HEK293 (cell line): Measurements from ENCODE around the gene GRHL3.

Source experiments
- CTCF ChIA-PET: fragments of 350-600 bp; formaldehyde crosslinking; extraction: SDS; loops from one replicate; lab custom pipeline; 2021; ENCODE audit warnings: antibody characterized with exemption; lab: Yijun Ruan, JAX
- POLR2A ChIA-PET: fragments of 300-600 bp; formaldehyde crosslinking; extraction: SDS; loops from one replicate; lab custom pipeline; 2020; ENCODE audit warnings: antibody characterized with exemption, inconsistent platforms; lab: Yijun Ruan, JAX
- H3K27ac ChIP-seq: fragments of 200-500 bp; sonication (Bioruptor generic); 2 replicates; pipeline ENCODE4 v1.5.1; 2014; ENCODE audit warnings: low read depth, low read length, control low read depth, inconsistent platforms; ENCODE audit errors: extremely low read depth
- H3K36me3 ChIP-seq, 2 experiments: fragments of 200-500 bp in 1 of 2; sonication (Bioruptor generic) in 1 of 2; 1 replicate in 1 of 2; 2 replicates in 1 of 2; pipeline ENCODE4 v1.5.1; 2014 to 2017; ENCODE audit warnings: inconsistent platforms in 2 of 2, low read length in 2 of 2; ENCODE audit not compliant: control insufficient read depth in 2 of 2, insufficient read depth in 1 of 2
- H3K4me1 ChIP-seq: fragments of 200-500 bp; sonication (Bioruptor generic); 2 replicates; pipeline ENCODE4 v1.5.1; 2014; ENCODE audit warnings: mild to moderate bottlenecking, low read length, inconsistent platforms; ENCODE audit not compliant: control insufficient read depth, insufficient read depth
- H3K4me3 ChIP-seq: 2 replicates; pipeline ENCODE4 v1.5.1; 2011; ENCODE audit warnings: low read depth, mild to moderate bottlenecking, control low read depth, low read length, moderate library complexity
- H3K9me3 ChIP-seq: fragments of 200-500 bp; sonication (Bioruptor generic); 2 replicates; pipeline ENCODE4 v1.5.1; 2014; ENCODE audit warnings: low read depth, low read length, inconsistent platforms; ENCODE audit not compliant: control insufficient read depth, insufficient read depth
- AEBP2 ChIP-seq: fragments of 450-650 bp; formaldehyde crosslinking; IDR thresholded peaks from 2 replicates; pipeline ENCODE4 v1.5.1; 2016; ENCODE audit warnings: missing biosample characterization, missing genetic modification characterization, borderline replicate concordance
- EGR2 ChIP-seq: fragments of 450-650 bp; formaldehyde crosslinking; IDR thresholded peaks from 2 replicates; pipeline ENCODE4 v1.5.1; 2016; ENCODE audit warnings: low read depth, missing biosample characterization, missing genetic modification characterization
- IKZF3 ChIP-seq: fragments of 450-650 bp; IDR thresholded peaks from 2 replicates; pipeline ENCODE4 v1.5.0; 2018; ENCODE audit warnings: missing biosample characterization, mild to moderate bottlenecking, missing genetic modification characterization, moderate library complexity
- RBAK ChIP-seq: fragments of 450-650 bp; formaldehyde crosslinking; IDR thresholded peaks from 2 replicates; pipeline ENCODE4 v1.5.1; 2016; ENCODE audit warnings: missing biosample characterization, missing genetic modification characterization
- SP2 ChIP-seq: fragments of 450-650 bp; formaldehyde crosslinking; IDR thresholded peaks from 2 replicates; pipeline ENCODE4 v1.5.1; 2016; ENCODE audit warnings: missing biosample characterization, missing genetic modification characterization
- ZBTB49 ChIP-seq: fragments of 450-650 bp; formaldehyde crosslinking; IDR thresholded peaks from 2 replicates; pipeline ENCODE4 v1.5.1; 2016; ENCODE audit warnings: missing biosample characterization, missing genetic modification characterization, low read depth
- ZBTB7A ChIP-seq: fragments of 450-650 bp; formaldehyde crosslinking; IDR thresholded peaks from 2 replicates; pipeline ENCODE4 v1.5.1; 2016; ENCODE audit warnings: low read depth, missing biosample characterization, missing genetic modification characterization
- ZFP37 ChIP-seq: fragments of 450-650 bp; formaldehyde crosslinking; IDR thresholded peaks from 2 replicates; pipeline ENCODE4 v1.5.1; 2016; ENCODE audit warnings: missing biosample characterization, missing genetic modification characterization
- ZNF155 ChIP-seq: fragments of 450-650 bp; formaldehyde crosslinking; IDR thresholded peaks from 2 replicates; pipeline ENCODE4 v1.5.1; 2016; ENCODE audit warnings: missing biosample characterization, missing genetic modification characterization
- ZNF2 ChIP-seq: fragments of 450-650 bp; formaldehyde crosslinking; IDR thresholded peaks from 2 replicates; pipeline ENCODE4 v1.5.1; 2016; ENCODE audit warnings: missing biosample characterization, missing genetic modification characterization
- ZNF248 ChIP-seq: fragments of 450-650 bp; formaldehyde crosslinking; IDR thresholded peaks from 2 replicates; pipeline ENCODE4 v1.5.1; 2017; ENCODE audit warnings: missing biosample characterization, missing genetic modification characterization
- ZNF350 ChIP-seq: fragments of 450-650 bp; formaldehyde crosslinking; IDR thresholded peaks from 2 replicates; pipeline ENCODE4 v1.5.0; 2017; ENCODE audit warnings: missing biosample characterization, mild to moderate bottlenecking, missing genetic modification characterization
- ZNF513 ChIP-seq: fragments of 450-650 bp; IDR thresholded peaks from 2 replicates; pipeline ENCODE4 v1.5.1; 2018; ENCODE audit warnings: missing biosample characterization, missing genetic modification characterization
- ZNF548 ChIP-seq: fragments of 450-650 bp; formaldehyde crosslinking; IDR thresholded peaks from 2 replicates; pipeline ENCODE4 v1.5.1; 2016; ENCODE audit warnings: missing biosample characterization, missing genetic modification characterization
- ZNF555 ChIP-seq: fragments of 450-650 bp; formaldehyde crosslinking; conservative IDR thresholded peaks from 2 replicates; pipeline ENCODE4 v1.5.1; 2017; ENCODE audit warnings: missing biosample characterization, mild to moderate bottlenecking, missing genetic modification characterization, inconsistent platforms
- ZNF664 ChIP-seq: fragments of 450-650 bp; formaldehyde crosslinking; IDR thresholded peaks from 2 replicates; pipeline ENCODE4 v1.5.1; 2016; ENCODE audit warnings: missing biosample characterization, missing genetic modification characterization
- ZNF768 ChIP-seq: fragments of 450-650 bp; formaldehyde crosslinking; IDR thresholded peaks from 2 replicates; pipeline ENCODE4 v1.5.1; 2018; ENCODE audit warnings: missing biosample characterization, mild to moderate bottlenecking, missing genetic modification characterization
- TF ChIP-seq, protein P1 (sequence below): fragments of 450-650 bp; formaldehyde crosslinking; IDR thresholded peaks from 2 replicates; pipeline ENCODE4 v1.5.1; 2016; ENCODE audit warnings: missing biosample characterization, missing genetic modification characterization

GRHL3 gene

DNA sequence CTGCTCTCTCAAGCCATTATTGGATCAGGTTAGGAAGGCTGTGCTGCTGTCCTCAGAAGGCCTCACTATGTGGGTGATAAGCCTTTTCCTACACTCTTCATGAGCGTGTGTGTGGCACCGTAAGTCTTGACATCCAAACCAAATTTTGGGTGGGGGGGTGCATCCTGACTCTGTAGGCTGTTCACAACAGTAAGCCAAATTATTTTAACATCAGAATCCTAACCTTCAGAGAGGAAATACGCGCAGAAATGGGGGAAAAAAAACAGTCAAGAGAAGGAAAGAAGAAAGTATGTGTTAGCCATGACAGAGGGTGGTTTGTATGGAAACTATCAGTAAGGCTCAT lies 73.4 kb downstream of the GRHL3 start:
- TF ChIP-seq ZNF768 (tag by site-specific recombination) (no peak), ZBTB7A (no peak), ZNF513 (tag by site-specific recombination) (no peak), ZNF2 (tag by site-specific recombination) (0 out of 2 replicates have a peak, but pooled peaks have one; percentile 14)
- Histone ChIP-seq H3K9me3 (no peaks in the 10 kb centered on the region), H3K4me3 (no peak overlapping the region), H3K4me1 (no peaks in the 10 kb centered on the region), H3K27ac (no peak overlapping the region), H3K36me3 (peaks cover 5 to 32% of the 10 kb centered on the region in 2 experiments; a peak in 2 of 3 replicates)
- POLR2A ChIA-PET, result interaction anchor here (0.7 to 2.4 kb wide), 2 partner anchors 194 to 201 kb away, joined by 3 to 12 read pairs; no protein-coding TSS in a partner anchor
- CTCF ChIA-PET, result interaction anchor here (0.5 to 11.2 kb wide), 50 partner anchors 7 to 444 kb away, joined by 3 to 611 read pairs (median 7); partner anchors contain the start of genes GRHL3, NIPAL3 and STPG1

GRCh38 chr1:24392982-24393650 lies 74.0 kb downstream of the GRHL3 start:
- no peak overlapping the region for H3K4me3 ChIP-seq

DNA sequence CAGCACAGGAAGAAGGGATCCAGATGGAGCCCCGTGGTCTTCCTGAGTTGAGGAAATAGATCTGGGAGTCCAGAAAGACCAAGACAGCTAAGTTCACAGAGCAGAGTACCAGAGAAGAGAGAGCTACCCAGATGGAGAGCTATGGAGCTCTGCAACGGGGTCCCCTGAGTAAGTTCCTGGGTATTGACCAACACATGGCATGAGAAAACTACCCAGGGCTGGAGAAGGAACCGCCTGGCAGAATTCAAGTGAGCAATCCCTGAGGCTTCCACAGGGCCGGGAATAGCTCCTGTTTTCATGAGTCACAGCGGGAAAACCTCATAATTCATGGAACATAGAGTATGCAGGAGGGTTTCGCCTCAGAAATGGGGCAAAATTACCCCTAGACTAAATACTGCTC lies 74.7 kb downstream of the GRHL3 start:
- TF ChIP-seq ZNF248 (tag by site-specific recombination), result no peak
- no peak for TF ChIP-seq EGR2 (tag by site-specific recombination)
- TF ChIP-seq AEBP2 (tag by site-specific recombination), result no peak
- no peak for TF ChIP-seq IKZF3 (tag by site-specific recombination)
- TF ChIP-seq, protein P1, sequence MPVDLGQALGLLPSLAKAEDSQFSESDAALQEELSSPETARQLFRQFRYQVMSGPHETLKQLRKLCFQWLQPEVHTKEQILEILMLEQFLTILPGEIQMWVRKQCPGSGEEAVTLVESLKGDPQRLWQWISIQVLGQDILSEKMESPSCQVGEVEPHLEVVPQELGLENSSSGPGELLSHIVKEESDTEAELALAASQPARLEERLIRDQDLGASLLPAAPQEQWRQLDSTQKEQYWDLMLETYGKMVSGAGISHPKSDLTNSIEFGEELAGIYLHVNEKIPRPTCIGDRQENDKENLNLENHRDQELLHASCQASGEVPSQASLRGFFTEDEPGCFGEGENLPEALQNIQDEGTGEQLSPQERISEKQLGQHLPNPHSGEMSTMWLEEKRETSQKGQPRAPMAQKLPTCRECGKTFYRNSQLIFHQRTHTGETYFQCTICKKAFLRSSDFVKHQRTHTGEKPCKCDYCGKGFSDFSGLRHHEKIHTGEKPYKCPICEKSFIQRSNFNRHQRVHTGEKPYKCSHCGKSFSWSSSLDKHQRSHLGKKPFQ, result no peak
- Histone ChIP-seq H3K27ac (no peak overlapping the region), H3K4me3 (no peak overlapping the region), H3K4me1 (no peaks in the 10 kb centered on the region), H3K36me3 (peaks cover 5 to 20% of the 10 kb centered on the region in 2 experiments; a peak in 2 of 3 replicates), H3K9me3 (no peaks in the 10 kb centered on the region)
- ChIA-PET CTCF (interaction anchor here (0.7 to 11.2 kb wide), 21 partner anchors 9 to 433 kb away, joined by 3 to 611 read pairs (median 4); partner anchors contain the start of genes GRHL3 and NIPAL3), POLR2A (interaction anchor here (1.0 kb wide), 1 partner anchor 71 kb away, joined by 3 read pairs; no protein-coding TSS in a partner anchor)

More at GRCh38 chr1:24392982-24393650, 74.0 kb downstream of the GRHL3 start:
- CTCF ChIA-PET, result interaction anchor here (0.5 to 11.2 kb wide), 41 partner anchors 10 to 444 kb away, joined by 3 to 611 read pairs (median 5); partner anchors contain the start of genes GRHL3 and NIPAL3
- POLR2A ChIA-PET, result interaction anchor here (1.0 to 2.4 kb wide), 2 partner anchors 71 to 194 kb away, joined by 3 to 12 read pairs; no protein-coding TSS in a partner anchor
- Histone ChIP-seq H3K4me1 (no peaks in the 10 kb centered on the region), H3K9me3 (no peaks in the 10 kb centered on the region), H3K36me3 (peaks cover 5 to 28% of the 10 kb centered on the region in 2 experiments; a peak in 2 of 3 replicates), H3K27ac (no peak overlapping the region)
- TF ChIP-seq ZNF664 (tag by site-specific recombination) (peak; percentile 90), ZFP37 (no peak)

DNA sequence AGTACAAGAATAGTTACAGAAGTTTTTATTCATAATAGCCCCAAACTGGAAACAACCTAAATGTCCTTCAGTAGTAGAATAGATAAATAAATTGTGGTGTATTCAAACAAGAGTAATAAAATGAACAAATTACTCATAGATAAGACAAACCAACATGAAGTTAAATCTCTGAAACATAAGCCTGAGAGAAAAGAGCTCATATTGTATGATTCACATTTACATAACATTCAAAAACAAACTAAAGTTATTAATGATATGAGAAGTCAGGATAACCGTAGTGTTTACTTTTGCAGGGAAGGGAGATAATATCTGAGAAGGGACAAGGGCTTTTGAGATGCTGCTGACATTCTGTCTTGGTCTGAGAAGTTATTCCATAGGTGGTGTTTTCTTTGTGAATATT lies 80.9 kb downstream of the GRHL3 start:
- ChIA-PET POLR2A (interaction anchor here (1.4 kb wide), 1 partner anchor 13 kb away, joined by 4 read pairs; the partner anchor contains the start of gene STPG1), CTCF (interaction anchor here (0.7 to 11.2 kb wide), 10 partner anchors 8 to 250 kb away, joined by 3 to 611 read pairs (median 4); partner anchors contain the start of gene NIPAL3)
- Histone ChIP-seq H3K9me3 (no peaks in the 10 kb centered on the region), H3K4me3 (no peak overlapping the region), H3K27ac (no peak overlapping the region), H3K36me3 (peaks cover 0 to 18% of the 10 kb centered on the region in 2 experiments; a peak in 2 of 3 replicates), H3K4me1 (no peaks in the 10 kb centered on the region; the same call in 1 of the 2 replicates)
- TF ChIP-seq ZBTB49 (tag by site-specific recombination) (no peak), SP2 (tag by site-specific recombination) (no peak), RBAK (tag by site-specific recombination) (no peak), ZNF350 (tag by site-specific recombination) (no peak), ZNF155 (tag by site-specific recombination) (no peak), ZNF548 (tag by site-specific recombination) (no peak), ZNF555 (tag by site-specific recombination) (no peak)
